HG02885 (cell line): ENCODE results near the gene ERAP2.

Experiments used
- ATAC-seq: cut with Tn5 transposase; IDR thresholded peaks from one replicate; pipeline ENCODE4 v1.9.1; 2021; ENCODE audit warnings: mild to moderate bottlenecking; ENCODE audit not compliant: unreplicated experiment, poor library complexity

ERAP2 gene

GRCh38 chr5:96885518-96886338 lies 9.4 kb downstream of the ERAP2 start:
- peak; percentile 94 for ATAC-seq

DNA sequence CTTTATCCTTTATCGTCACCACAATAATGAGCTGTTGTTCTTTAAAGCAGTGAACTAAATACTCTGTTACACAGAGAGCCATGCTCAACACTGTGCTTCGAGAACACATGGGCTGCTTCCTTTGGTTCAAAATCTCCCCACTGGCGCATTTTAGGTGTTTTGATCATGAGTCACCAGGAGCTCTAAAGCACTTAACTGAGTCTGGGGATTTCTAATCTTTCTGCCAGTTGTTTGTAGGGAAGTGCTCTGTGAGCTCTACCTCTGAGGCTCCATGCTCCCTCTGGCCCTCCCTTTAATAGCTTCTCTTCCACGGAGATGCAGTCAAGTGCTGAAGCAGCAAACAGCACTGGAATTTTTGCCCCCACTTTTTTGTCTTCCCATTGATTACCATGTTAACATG lies 17.0 kb downstream of the ERAP2 start:
- no peak for ATAC-seq

DNA sequence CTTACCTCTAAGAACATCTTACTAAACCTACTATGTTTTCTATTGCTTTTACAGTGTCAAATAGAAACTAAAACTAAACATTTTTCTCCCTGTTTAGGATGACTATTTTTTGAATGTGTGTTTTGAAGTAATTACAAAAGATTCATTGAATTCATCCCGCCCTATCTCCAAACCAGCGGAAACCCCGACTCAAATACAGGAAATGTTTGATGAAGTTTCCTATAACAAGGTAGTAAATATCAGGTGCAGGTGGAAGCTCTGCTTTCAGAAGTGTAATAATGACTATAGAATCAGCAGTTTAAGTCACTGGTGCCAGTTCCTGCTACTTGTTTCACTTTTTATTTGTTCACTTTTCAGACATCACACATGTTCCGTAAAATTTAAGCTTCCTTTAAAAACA lies 20.0 kb downstream of the ERAP2 start:
- peak; percentile 58 for ATAC-seq

DNA sequence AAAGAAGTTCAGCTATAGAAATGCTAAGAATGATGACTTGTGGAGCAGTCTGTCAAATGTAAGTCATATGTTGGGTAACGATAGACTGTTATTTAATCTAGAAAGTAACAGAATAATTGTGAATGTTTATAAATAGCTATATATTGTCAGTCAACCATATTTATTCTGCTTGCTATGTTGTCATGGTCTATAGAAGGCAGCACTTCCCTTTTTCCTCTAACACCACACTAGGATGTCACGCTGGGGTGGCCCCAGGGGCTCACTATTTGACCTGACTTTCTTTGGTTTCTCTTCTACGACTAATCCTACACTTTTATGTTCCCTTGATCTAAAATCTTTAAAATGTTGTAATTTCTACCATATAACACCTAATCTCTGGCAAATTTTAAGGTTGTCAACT lies 20.5 kb downstream of the ERAP2 start:
- peak; percentile 98 for ATAC-seq

DNA sequence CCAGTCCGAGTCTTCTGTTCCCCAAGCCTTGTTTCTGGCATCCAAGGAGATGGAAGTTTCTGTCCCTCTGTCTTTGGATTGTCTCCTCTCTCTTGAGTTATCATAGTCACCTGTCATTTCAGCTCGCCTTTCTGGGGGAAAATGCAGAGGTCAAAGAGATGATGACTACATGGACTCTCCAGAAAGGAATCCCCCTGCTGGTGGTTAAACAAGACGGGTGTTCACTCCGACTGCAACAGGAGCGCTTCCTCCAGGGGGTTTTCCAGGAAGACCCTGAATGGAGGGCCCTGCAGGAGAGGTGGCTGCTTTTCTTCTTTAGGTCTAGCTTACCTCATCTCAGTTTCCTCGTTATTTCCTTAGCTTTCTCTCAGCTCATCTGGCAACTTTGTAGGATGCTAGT lies 25.1 kb downstream of the ERAP2 start:
- no peak for ATAC-seq

GRCh38 chr5:96901841-96902240 lies 25.5 kb downstream of the ERAP2 start:
- no peak for ATAC-seq

- ATAC-seq: no peak
Observed at GRCh38 chr5:96902876-96903275, 26.6 kb downstream of the ERAP2 start.

- ATAC-seq: no peak
Observed at GRCh38 chr5:96903300-96903699, 27.0 kb downstream of the ERAP2 start.

- no peak for ATAC-seq
Observed at GRCh38 chr5:96904054-96904931, 28.0 kb downstream of the ERAP2 start.

DNA sequence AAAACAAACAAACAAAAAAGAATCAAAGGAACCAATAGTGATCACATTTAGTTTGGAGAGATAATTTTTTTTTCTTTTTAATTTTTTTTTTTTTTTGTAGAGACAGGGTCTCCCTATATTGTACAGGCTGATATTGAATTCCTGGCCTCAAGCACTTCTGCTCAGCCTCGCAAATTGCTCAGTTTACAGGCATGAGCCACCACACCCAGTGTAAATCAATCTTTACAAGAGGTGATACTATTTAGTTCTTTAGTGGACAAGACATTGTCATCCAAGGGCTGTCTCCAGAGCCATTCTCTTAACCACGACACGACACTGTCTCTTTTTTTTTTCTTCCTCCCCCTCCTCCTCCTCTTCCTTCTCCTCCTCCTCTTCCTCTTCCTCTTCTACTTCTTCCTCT lies 29.6 kb downstream of the ERAP2 start:
- ATAC-seq: no peak

GRCh38 chr5:96909003-96909402 lies 32.7 kb downstream of the ERAP2 start:
- ATAC-seq: no peak

GRCh38 chr5:96909435-96909834 lies 33.1 kb downstream of the ERAP2 start:
- no peak for ATAC-seq

DNA sequence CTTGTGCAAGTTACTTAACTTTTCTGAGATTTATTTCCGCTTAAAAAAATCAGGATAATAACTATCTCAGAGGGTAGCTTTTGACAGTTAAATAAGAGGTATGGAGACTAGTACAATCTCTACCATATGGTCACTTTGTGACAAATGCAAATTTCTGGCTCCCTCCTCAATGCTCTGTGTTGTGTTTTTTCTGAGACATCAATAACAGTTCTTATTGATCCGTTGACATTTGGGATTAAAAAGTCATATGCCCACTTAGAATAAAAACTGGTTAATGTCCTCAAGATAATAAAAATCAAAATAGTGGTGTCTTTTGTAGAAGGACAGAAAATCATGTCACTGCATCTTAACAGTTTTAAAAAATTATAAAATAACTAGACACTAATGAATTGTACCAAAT lies 34.8 kb downstream of the ERAP2 start:
- no peak for ATAC-seq

DNA sequence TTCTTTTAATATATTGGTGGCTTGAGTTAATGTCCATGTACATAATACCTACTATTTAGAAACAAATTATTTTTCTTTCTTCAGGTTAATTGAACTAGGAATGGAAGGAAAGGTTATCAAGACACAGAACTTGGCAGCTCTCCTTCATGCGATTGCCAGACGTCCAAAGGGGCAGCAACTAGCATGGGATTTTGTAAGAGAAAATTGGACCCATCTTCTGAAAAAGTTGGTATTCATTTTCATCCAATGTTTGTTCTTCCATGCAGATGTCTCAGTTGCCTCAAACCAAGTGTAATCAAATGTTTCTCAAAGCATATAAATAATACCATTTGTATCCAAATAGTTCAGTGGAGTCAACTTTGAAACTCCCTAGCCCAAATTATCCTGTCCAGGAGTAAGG lies 36.9 kb downstream of the ERAP2 start:
- ATAC-seq: no peak

- ATAC-seq: peak; percentile 64
Observed at GRCh38 chr5:96919754-96920197, 43.5 kb downstream of the ERAP2 start.

- no peak for ATAC-seq
Observed at GRCh38 chr5:96920744-96921355, 44.5 kb downstream of the ERAP2 start.

GRCh38 chr5:96922499-96923244 lies 46.4 kb downstream of the ERAP2 start:
- peak; percentile 36 for ATAC-seq

- ATAC-seq: no peak
Observed at GRCh38 chr5:96924016-96924443, 47.7 kb downstream of the ERAP2 start.

- ATAC-seq: no peak
Observed at GRCh38 chr5:96926276-96926675, 50.0 kb downstream of the ERAP2 start.

DNA sequence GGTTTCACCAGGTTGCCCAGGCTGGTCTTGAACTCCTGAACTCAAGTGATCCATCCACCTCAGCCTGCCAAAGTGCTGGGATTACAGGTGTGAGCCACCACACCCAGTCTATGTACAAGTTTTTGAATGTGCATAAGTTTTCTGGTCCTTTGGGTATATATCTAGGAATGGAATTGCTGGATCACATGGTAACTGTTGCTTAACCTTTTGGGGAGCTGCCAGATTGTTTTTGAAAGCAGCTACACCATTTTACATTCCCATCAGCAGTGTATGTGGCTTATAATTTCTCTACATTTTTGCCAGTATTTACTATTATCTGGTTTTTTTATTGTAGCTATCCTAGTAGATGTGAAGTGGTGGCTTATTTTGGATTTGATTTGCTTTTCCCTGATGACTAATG lies 50.7 kb downstream of the ERAP2 start:
- ATAC-seq: no peak
